Prostate gland (tissue), 2 donors: ENCODE measurements around the gene NDUFV1.

ENCODE experiments used
- CTCF ChIP-seq, 4 experiments: fragments of 200-600 bp in 2 of 4; fragments of 450-650 bp in 2 of 4; sonication (generic) in 2 of 4; IDR thresholded peaks; 1 replicate in 3 of 4; 2 replicates in 1 of 4; pipeline ENCODE4 v1.5.1; 2016 to 2019; ENCODE audit warnings: antibody characterized with exemption in 4 of 4, mild to moderate bottlenecking in 2 of 4, moderate library complexity in 2 of 4
- POLR2A ChIP-seq: fragments of 450-650 bp; IDR thresholded peaks from one replicate; pipeline ENCODE4 v1.6.1; 2016; ENCODE audit warnings: antibody characterized with exemption, mild to moderate bottlenecking

GRCh38 chr11:67576735-67577475, 29.8 kb upstream of the NDUFV1 start:
- TF ChIP-seq POLR2A: no peak
- TF ChIP-seq CTCF (IDR thresholded peaks at IDR 0.05): no peak
